GM21528 (cell line): ENCODE measurements around the gene CFAP77.

ENCODE experiments used
- ATAC-seq: cut with Tn5 transposase; IDR thresholded peaks from one replicate; pipeline ENCODE4 v1.9.1; 2021; ENCODE audit warnings: mild to moderate bottlenecking, moderate library complexity; ENCODE audit not compliant: unreplicated experiment, low FRiP score

The CFAP77 gene

DNA sequence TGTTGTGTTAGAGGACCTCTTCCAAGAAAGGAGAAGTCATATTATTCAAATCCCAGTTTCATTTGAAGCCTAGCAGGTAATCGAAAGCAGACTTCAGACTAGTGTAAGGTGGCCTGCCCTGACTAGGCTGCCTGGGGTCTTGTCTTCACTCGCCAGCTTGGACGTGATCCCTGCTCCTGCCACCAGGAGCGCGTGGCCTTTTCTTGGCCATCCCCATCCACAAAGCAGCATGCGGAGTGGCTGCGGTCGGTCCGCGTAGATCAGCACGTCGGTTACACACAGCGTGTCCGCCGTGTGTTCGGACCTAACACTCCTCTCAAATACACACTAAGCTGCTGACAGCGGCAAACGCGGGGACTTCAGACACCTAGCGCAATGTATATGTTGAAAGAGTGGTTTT lies 37.3 kb downstream of the CFAP77 start:
- ATAC-seq = no peak

DNA sequence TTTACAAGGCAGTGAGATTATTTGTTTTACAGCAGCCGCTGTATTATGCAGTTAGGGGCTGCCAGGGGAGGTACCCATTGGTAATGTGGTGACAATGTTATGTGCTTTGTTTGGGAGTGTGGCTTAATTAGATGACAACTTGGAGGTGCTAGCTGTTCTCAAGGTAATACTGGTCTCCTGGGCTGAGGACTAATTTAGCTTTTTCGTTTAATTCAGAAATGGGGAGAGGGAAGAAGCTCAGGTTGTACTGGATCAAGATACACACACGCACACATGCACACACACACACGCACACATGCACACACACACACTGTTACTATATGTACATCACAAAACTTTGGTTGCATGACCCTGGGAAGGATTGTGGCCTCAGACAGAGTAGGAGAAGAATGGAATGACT lies 37.9 kb downstream of the CFAP77 start:
- ATAC-seq = no peak

DNA sequence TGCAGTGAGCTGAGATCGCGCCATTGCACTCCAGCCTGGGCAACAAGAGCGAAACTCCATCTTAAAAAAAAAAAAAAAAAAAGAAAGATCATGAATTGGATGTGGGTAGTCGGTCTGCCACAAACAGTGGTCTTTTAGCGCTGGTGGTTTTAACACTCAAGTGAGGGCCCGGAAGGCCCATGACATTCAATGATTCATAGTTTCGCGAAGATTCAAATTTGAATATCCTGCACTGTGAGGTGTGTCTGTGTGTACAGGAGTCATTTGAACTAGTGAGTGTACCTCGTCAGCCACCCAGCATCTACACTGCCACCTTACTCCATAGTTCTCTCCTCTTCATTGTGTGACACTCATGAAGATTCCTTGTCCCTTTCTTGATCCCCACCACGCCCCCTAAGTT lies 41.3 kb downstream of the CFAP77 start:
- ATAC-seq = no peak

DNA sequence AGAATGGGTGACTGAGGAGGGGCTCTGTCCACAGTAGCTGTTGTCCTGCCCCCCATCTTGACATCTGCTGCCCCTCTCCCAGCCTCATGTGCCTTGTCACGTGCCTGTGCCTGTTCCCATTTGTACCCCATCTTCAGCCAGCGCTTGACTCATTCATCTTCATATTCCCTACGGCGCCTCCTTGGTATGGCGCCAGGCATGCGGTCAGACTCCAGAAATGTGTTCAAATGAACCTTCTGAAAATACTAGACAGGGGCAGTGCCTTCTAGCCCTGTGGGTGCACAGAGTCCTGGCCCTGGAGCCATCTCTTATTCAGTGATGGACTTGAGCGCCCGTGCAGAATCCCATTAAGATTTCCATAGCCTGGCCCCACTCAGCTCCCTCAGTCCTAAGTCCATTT lies 46.2 kb downstream of the CFAP77 start:
- no peak for ATAC-seq

- no peak for ATAC-seq
Measured at GRCh38 chr9:132457504-132458236, 47.7 kb downstream of the CFAP77 start.

DNA sequence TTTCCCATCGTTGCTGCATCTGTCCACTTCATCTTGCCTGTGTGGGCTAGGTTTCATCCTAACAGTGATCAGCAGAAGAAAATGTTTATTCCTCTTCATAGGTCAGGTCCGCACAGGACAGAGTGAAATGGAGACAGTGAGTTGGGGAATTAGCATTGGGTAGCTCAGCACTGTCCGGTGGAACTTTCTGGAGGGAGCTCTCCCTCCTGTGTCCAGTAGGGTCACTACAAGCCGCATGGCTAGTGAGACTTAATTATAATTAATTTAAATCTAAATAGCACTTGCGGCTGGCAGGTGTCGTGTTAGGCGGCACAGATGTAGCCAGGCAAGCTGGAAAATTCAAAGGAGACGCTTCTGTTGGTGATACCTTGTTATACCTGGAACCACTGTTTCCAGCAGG lies 48.4 kb downstream of the CFAP77 start:
- ATAC-seq = no peak

DNA sequence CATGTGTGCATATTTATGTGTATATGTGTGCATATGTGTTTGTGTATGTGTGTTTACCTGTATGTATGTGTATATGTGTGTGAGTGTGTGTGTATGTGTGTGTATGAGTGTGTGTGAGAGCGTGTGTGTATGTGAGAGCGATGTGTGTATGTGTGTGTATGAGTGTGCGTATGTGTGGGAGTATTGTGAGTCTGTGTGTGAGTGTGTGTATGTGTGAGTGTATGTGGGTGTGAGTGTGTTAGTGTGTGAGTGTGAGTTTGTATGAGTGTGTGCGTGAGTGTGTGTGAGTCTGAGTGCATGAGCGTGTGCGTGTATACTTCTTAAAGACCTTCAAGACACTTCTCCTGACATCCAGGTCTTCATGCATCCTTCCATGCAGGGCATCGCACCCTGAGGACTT lies 49.6 kb downstream of the CFAP77 start:
- no peak for ATAC-seq

DNA sequence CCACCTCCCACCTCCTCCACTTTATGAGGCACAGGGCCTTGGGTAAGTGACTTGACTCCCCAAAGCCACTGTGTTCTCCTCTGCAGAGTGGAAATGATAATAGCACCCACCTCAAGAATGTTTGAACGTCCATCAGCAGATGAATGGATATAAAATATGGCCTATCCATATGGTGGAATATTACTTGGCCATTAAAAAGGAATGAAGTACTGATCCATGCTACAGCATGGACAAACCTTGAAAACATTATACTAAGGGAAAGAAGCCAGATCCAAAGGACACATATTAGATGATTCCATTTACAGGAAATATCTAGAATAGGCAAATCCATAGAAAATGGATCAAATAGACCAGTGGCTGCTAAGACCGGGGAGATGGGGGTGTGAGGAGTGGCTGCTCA lies 50.2 kb downstream of the CFAP77 start:
- ATAC-seq = no peak

DNA sequence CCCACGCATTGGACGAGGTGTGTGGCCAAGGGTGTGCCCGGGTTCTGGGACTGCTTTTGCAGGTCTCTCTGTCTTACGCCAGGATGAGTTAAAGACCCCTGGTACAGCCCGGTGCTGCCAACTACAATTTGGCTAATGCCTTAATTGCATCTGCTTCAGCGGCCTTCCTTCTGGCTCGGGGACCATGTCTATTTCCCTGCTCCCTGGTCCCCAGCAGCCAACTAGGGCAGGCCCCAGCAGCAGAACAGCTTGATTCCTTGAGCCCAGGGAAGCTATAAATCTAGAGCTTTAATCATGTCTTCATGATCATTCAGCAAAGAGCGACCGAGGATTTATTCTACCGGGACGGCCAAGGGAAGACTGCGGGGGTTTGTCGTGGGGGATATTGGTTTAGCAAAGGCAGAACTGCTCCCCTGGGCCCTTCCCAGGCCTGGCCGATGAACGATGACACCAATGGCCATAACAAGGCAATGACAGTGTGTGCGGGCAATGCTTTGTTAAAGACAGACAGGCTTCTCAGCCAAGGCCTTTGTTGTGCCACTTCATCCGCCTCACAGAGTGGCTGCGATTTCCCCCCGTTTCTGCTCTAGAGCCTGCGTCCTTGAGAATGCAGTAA lies 51.4 kb downstream of the CFAP77 start:
- no peak for ATAC-seq

- ATAC-seq = no peak
Measured at GRCh38 chr9:132461971-132462370, 52.0 kb downstream of the CFAP77 start.

- ATAC-seq = no peak
Measured at GRCh38 chr9:132464547-132464946, 54.5 kb downstream of the CFAP77 start.

- ATAC-seq = no peak
Measured at GRCh38 chr9:132465131-132465635, 55.2 kb downstream of the CFAP77 start.

DNA sequence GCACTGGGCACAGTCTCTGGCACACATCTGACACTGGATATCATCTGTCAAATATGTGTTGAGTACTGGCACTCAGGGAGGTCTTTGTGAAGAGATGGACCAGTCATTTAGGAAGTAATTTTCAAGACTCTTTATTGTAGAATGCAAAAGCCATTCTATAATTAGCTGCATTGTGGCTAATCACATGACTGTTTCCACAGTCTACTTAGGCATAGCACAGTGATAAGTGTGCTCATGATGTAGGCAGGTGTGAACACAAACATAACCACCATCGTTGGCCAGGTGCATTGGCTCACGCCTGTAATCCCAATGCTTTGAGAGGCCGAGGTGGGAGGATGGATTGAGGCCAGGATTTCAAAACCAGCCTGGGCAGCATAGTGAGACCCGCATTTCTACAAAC lies 62.2 kb downstream of the CFAP77 start:
- ATAC-seq = no peak

DNA sequence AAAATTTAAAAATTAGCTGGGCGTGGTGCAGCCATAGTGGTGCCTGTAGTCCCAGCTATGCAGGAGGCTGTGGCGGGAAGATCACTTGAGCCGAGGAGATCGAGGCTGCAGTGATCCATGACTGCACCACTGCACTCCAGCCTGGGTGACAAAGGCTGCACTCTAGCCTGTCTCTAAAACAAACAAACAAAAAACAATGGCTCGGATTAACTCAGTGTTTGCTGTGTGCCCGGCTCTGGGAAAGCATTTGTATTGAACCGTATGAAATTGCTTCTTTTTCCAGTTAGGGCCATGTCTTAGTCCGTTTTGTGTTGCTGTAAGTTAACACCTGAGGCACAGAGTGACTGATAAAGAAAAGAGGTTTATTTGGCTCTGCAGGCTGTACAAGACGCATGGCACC lies 62.6 kb downstream of the CFAP77 start:
- no peak for ATAC-seq

GRCh38 chr9:132474253-132474652 lies 64.2 kb downstream of the CFAP77 start:
- no peak for ATAC-seq

DNA sequence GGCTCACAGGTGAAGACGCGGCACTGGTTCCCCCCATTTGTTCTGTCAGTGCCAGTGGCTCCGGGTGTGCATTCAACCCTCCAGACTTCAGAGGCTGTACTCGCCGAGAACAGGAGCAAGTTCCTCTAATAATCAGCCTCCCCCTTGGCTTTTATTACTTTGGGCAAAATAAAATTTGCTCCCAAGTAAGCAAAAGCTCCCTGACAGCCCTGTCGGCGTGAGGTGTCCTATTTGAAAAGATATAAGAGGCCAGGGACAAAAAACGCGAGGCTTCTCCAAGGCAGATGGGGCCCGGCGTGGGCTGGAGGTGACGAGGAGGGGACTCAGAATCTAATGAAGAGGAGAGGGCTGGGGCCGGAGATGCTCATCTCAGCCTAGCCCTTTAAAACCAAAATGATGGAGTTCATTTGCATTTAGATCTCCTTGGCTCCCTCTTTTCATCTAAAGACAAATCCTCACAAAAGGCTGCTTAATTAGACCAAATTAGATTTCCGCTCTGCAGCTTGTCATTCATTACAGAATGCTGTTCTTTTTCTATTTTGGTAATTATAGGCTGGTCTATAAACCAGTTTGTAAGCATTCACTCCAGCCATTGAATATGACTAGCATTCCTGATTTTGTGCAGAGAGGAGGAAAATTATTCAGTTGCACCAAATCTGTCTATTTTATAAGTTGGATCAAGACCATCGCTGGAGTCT lies 68.5 kb downstream of the CFAP77 start:
- ATAC-seq = no peak

DNA sequence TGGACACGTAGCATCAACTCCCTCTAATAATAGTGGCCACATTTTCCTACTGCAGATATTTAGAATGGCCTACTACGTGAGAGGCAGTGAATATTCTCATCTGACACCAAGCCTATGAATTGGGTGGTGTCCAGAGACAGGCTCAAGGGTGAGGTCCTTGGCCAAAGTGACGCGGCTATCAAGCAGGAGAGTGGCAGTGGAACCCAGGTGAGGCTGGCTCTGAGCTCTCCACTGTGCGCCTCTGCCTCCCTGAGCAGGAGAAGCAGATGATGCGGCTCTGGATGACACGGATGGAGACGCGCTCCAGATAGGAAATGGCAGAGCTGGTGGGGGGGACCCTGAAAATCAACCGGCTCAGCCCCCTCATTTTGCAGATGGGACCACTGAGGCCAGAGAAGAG lies 69.7 kb downstream of the CFAP77 start:
- no peak for ATAC-seq

GRCh38 chr9:132481053-132481849 lies 71.2 kb downstream of the CFAP77 start:
- ATAC-seq = no peak

DNA sequence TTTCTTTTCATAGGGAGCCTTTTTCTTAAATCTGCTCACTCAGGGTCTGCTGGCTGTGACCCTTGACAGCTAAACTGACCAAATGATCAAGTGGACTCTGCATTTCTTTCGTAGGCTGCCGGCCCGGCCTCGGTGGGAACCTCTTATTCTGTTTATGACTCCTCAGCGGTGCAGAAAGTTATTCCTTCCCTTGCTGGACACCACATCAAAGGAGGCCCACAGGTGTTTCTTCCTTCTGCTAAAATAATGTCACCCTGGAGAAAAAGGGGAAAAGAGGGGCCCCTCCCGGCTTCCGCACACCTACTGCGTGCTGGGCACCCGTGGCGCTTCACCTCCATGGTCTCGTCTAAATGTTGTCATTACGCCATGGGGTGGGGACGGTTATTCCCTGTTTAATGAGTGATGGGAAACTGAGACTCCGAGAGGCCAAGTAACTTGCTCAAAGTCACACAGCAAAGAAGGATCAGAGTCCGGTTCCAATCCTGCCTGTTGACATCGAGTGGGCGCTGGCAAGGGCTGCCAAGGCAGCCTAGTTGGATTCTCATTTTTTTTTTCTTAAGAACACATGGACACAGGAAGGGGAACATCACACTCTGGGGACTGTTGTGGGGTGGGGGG lies 72.3 kb downstream of the CFAP77 start:
- no peak for ATAC-seq

DNA sequence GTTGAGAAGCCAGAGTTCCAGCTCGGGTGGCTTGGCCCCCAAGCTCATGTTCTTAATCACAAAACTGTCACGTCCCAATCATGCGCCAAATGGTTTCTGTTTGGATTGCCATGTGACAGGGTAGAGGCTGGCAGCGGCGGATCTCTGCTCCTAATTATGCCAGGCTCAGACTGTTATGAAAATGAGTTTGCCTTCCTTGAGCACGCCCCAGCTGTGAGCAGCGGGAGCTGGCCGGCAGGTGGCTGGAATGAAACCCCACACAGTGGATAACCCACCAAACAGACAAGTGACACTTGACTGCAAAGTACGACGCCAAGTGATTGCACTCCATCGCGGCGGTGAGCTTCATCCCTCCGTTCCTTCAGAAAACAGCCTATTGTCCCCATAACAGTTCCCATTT lies 75.4 kb downstream of the CFAP77 start:
- no peak for ATAC-seq
